OCI-LY3 (cell line): ENCODE results near the gene SLC38A11.

Experiments used
- EZH2phosphoT487 ChIP-seq: fragments of 200-600 bp; shearing (Covaris generic); IDR thresholded peaks from 2 replicates; pipeline ENCODE4 v1.6.1; 2018; ENCODE audit warnings: antibody characterized with exemption, mixed run types, low read depth
- TF ChIP-seq, protein P1 (sequence below): fragments of 200-600, 300-600 bp; sonication (generic); IDR thresholded peaks from 2 replicates; pipeline ENCODE4 v1.5.1; 2014; ENCODE audit warnings: antibody characterized with exemption, low read length, low read depth

DNA sequence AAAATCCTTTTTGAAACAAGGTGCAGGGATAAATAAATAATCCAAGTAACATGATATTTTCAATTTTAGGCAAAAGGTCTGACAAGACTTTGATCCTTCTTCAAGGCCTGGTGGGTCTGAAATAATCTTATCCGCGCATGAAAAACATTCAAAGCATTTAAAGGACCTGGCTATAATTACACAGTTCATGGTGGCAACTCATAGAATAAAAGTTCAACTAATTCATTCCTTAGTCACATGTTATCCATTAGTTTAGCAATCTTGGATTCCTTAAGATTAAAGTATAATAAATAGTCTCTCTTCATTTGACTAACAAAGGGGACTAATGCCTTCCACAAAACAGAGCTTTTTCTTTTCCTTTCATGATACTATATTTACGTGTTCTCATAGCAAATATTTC is 21.0 kb upstream of the SLC38A11 start:
- TF ChIP-seq, protein P1, sequence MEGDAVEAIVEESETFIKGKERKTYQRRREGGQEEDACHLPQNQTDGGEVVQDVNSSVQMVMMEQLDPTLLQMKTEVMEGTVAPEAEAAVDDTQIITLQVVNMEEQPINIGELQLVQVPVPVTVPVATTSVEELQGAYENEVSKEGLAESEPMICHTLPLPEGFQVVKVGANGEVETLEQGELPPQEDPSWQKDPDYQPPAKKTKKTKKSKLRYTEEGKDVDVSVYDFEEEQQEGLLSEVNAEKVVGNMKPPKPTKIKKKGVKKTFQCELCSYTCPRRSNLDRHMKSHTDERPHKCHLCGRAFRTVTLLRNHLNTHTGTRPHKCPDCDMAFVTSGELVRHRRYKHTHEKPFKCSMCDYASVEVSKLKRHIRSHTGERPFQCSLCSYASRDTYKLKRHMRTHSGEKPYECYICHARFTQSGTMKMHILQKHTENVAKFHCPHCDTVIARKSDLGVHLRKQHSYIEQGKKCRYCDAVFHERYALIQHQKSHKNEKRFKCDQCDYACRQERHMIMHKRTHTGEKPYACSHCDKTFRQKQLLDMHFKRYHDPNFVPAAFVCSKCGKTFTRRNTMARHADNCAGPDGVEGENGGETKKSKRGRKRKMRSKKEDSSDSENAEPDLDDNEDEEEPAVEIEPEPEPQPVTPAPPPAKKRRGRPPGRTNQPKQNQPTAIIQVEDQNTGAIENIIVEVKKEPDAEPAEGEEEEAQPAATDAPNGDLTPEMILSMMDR, result no peak
- no peak for TF ChIP-seq EZH2phosphoT487
